HL-60/S4 (cell line): Measurements from ENCODE around the gene ZNF319.

Source experiments
- in situ Hi-C: fragments of 300-500 bp; cut with MboI; formaldehyde crosslinking; loops from 2 replicates; pipeline ENCODE4 v1.14.3; 2022; ENCODE audit warnings: low sequenced_read_pairs

The ZNF319 gene

DNA sequence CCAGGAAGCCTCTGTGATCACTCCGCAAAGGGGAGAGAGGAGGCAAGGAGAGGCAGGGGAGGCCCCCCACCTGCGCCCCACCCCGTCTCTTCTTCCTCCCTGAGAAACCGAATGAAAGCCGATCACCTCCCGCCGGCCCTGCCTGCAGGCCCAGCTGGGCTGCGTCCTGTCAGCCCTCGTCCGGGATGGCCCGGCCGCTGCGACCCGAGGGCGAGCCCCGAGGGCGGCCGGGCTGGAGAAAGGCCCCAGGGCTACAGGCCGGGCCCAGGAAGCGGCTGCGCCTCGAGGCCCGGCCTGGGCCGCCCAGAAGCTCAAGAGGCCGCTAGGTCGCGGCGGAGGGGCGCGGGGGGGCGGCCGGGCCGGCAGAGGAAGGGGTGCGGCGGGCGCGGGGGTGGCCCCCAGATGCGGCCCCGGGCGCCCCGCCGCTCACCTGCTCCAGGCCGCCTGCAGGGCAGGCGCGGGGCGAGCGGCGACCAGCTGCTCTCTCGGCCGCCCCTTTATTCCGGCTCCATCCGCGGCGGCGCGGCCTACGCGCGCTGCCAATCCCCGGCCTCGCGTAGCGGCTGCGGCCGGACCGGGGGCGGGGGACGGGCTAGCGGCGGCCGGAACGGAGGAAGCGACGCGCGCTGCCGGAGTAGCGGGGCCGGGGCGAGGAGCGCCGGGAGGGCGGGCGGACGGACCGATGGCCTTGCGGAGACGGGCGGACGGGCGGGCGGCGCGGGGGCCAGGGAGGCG, at the start of gene ZNF319:
Gene ZNF319, minus strand, starts transcription at position 702 of the 735 bp plus-strand sequence. CDS start 2,407 bp downstream, outside the sequence.
- in situ Hi-C loops = loop anchor here (10.0 to 25.0 kb wide), 2 partner anchors 105 to 238 kb away; no protein-coding TSS in a partner anchor

DNA sequence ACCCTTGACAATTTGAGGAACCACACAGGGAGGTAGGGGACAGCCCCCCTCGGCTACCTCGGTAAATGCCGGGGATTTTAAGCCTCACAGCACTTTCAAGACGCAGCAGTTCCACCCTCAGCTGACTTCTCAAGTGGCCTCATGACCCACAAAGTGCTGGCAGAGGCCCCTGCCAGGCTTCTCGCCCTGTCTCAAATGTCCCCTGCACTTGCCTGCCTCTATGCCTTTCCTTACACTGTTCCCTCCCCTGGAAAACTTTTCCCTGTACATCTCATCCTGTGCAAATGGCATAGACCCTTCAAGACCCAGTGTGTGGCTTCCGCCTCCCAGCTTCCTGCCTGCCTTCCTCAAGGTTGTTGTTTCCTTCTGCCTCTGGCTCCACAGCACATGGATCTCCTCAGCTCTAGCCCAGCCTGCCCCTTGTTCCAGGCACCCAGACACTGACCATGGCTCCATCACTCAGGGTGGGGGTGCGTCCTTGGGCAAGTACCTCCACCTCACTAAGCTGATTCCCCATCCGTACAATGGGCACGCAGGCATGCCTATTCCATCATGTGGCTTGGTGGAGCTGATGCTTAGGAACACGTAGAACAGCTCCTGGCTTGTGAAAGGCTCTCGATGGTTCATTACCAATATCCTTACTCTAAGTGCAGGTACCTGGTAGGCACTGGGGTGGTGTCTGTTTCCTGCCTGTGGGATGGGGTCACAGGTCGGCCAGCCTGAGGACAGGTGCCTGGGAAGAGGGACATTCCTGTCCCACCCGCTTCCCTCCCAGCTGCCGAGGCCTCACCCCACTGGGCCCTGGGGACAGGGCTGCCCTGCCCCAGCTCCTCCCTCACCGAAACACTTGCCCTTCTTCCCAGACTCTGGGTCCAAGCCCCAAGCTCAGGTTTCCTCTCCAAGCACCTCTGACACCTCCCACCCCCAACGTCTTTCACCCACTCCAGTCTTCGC, 49.0 kb upstream of the ZNF319 start:
- in situ Hi-C loops = loop anchor here (10.0 kb wide), 1 partner anchor 375 kb away; no protein-coding TSS in a partner anchor

DNA sequence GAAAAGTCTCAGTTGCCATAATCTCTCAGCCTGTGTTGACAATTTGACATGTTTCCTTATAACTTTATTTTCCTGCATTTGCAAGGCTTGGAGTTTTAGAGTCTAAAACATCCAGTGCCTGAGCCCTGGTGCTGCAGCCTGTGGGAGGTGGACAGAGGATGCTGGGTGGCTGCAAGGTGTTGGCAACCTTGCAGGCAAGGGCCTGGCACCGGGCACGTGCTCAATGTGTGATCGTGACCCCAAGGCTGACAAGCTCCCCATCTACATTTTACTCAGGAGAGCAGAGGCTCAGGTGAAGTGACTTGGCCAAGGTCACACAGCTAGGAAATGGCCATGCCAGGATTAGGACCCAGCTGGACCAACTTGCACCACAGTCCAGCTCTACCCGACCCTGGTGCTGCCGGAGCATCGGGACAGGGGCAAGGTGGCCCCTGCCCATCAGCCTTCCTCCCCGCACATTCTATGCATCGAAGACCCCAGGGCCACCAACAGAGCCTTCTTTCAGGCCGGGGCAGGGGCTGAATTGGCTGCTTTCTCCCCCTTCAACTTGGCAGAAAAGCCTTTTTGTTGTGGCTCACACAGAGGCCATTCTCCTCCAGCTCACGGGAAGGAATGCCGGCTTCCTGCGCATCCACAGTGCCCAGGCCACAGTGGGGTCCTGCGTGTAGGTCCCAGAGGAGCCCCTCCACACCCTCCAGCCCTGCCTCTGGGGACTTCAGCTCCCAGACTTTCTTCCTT, 48.2 kb upstream of the ZNF319 start:
- in situ Hi-C loops = no loop called here

DNA sequence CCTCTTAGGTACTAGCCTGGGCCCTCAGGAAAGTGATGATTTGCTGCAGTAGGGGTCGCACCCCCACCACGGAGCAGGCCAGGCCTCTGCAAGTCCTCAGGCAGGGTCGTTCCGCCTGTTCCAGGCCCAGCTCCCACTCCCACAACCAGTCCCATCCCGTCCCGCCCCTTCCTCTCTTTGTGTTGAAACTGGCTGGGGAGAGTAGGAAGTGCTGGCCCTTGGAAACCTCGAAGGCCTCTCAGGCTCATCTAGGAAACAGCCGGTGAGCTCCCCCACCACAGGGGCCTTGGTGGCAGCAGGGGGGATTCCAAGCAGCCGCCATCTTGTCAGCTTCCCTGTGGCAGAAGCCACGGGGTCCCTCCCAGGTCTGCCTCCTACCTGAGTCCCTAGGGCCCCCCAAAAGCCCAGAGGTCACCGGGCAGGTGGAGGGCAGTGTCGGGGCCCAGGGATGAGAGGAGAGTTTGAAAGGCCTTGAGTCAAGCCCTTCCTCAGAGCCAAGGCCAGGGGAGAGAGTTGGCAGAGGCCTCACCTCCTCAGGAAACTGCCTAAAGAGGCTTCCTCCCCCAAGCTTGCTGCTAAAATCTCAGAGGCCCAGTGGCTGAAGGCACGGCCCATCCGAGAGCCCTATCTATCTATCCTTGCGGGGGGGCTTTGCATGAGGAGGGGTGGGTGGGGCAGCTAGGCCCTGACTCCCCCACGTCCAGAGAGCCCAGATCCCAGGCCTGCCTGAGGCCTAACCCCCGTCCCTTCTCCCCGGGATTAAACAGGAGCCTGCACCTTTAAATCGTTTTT, 47.3 kb upstream of the ZNF319 start:
- in situ Hi-C loops = no loop called here

DNA sequence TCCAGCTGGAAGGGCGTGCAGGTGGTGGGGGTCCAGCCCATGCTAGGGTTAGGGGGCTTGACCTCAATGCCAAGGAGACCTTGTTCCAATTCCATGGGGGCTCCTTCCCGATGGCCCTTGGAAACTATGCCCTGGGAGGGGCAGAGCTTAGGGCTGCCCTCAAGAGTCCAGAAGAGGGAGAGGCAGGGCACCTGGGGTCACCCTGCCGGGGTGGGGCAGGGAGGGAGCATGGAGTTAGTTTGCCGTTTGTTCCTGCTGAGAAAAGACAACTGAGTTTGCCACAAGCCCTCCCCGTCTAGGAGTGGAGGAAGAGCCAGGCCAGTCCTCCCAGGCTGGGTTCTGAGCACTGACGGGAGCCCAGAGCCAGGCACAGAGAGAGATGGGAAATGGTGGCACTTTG, 46.5 kb upstream of the ZNF319 start:
- in situ Hi-C loops = no loop called here

DNA sequence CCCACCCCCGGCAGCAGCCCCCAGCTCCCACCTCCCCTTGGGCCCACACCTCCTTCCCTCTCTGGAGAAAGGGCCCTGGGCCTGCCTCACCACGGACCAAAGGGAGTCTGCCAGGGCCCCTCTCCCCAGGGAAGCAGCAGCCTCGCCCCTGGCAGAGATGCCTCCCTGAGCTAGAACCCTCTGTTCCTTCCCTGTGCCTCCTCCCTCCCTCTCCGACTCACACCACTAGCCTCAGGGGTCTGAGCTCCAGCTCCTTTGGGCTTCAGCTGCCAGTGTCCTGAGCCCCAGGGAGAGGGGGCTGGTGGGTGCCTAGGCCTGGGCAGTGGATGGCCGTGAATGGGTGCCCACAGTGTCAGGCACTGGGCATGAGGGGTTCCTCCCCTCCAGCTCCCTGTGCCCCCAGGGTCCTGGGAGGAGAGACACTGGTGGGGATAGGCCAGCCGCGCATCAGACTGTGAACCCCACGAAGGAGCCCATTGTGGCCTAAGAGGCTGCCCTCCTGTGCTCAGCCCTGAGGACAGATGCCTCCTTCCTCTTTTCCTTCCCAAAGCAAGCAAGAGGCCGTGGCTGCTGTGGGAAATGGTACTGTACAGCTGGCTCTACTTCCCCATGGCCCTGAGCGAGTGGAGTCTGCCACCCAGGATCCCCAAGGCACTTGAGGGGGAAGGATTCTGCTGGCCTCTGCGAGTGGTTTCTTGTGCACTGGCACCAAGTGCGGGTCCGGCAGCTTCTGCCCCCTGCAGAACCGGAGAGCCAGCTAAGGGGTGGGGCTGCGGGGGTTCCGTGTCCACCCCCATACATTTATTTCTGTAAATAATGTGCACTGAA, 45.8 kb upstream of the ZNF319 start:
- in situ Hi-C loops = no loop called here

DNA sequence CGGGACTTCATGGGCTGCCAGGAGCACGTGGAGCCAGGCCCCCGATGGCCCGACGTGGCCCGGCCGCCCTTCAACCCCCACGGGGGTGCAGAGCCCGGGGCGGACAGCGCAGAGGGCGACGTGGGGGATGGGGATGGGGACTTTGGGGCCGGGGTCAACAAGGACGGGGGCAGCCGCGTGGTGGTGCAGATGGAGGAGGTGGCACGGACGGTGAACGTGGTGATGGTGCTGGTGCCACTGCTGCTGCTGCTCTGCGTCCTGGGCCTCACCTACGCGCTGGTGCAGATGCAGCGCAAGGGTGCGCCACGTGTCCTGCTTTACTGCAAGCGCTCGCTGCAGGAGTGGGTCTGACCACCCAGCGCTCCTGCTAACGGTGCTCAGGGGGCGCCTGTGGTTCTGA, 44.6 kb upstream of the ZNF319 start:
- in situ Hi-C loops = no loop called here

DNA sequence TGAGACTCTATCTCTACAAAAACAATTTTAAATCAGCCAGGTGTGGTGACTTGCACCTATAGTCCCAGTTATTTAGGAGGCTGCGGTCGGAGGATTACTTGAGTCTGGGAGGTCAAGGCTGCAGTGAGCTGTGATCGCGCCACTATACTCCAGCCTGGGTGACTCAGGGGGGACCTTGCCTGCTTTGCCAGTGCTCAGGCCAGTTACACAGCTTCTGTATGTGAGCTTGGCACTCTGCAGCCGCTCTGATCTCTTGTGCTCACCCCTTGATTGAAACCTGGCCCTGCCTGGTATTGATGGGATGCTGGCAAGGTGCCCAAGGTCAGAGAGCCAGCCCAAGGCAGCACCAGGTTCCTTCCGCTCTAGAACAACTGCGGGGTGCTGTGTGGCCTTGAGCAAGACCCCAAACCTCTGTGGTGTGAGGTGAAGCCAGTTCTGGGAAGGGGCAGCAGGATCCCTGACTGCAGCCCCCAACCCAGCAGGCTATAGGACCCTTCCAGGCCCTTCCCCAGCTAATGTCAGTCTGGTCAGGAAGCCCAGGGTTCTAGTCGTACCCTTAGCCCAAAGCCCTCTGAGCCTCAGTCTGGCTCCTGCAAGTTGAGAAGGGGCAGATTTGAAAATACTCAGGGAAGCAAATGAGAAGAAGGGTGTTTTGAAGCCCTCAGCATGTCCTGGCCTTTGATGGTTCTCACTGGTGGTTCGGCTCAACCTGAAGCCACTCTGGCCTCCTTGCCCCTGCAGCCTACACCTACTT, 44.0 kb upstream of the ZNF319 start:
- in situ Hi-C loops = no loop called here

DNA sequence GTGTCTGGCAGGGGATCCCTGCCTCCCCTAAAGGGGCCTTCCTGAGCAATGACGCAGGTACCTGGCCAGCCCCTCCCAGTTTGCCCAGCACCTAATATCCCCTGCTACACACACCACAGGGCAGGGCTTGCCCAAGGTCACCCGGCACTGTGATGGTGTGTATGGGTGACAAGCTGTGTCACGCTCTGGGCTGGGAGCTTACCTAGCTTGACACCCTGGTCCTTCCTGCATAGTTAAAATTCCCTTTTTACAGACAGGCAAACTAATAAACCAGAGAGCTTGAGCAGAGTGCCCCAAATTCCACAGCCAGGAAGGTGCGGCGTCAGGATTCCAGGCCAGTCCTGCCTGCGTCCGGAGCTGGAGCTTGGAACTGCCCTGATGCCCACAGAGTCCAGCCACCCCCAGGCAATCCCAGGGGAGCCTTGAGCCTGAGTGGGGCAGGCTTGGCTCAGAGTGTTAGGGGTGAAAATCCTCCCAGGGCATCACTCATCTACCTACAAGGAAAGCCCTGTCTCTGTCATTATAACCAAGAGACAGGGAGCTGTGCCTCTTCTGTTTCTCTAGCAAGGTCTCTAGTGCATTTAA, 43.2 kb upstream of the ZNF319 start:
- in situ Hi-C loops = no loop called here

DNA sequence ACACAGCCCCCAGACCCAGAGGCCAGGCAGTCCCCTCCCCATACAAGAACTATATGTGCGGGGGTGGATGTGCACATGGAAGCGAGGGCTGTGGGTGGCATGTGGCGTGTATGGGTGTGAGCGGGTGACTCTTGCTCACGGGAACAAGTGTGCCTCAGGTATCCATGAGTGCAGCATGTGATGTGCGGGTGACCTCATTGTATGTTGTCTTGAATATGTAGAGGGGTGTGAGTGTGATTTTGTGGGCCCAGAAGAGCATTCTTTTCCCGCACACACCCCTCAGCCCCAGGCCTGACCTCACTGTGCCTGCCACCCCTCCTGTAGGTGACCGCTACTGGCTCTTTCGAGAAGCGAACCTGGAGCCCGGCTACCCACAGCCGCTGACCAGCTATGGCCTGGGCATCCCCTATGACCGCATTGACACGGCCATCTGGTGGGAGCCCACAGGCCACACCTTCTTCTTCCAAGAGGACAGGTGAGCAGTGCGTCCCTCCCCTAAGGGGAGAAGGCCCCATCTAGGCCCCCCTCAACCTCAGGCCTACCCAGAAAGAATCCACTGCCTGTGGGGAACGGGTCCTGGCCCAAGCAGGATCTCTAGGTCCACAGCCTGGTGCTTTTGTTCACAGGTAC, 42.5 kb upstream of the ZNF319 start:
- in situ Hi-C loops = no loop called here

DNA sequence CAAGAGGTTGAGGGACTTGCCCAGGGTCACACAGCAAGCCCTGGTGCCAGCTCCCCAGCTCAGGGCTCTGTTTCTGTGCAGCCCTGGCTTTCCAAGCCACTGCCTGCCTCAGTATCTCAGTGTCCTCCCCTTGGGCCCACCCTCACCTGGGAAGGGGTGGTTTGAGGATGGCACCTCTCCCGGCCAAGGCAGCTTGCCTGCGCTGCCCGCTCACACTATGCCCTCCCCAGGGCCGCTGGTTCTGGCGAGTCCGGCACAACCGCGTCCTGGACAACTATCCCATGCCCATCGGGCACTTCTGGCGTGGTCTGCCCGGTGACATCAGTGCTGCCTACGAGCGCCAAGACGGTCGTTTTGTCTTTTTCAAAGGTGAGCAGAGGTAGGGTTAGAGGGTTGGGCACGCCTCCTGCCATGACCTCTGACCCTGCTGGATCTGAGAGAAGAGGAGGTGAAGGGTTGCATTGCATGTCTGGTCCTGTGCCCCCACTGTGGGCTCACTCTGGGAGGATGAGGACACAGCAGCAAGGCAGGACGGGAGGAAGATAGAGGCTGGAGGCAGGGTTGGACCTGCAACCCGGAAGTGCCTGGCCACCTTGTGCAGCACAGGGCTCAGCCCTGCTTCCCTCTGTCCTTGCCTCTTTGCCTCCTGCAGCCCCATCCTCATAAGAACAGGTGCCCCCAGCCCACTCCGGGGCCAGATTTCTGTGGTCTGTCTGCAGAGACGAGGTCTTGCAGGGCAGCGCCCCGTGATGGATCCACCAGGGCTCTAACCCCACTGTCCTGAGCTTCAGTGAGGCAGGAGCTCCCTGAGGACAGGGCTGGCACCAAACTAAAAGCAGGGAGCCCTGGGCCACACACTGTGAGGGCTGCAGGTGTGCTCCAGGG, 41.8 kb upstream of the ZNF319 start:
- in situ Hi-C loops = no loop called here

DNA sequence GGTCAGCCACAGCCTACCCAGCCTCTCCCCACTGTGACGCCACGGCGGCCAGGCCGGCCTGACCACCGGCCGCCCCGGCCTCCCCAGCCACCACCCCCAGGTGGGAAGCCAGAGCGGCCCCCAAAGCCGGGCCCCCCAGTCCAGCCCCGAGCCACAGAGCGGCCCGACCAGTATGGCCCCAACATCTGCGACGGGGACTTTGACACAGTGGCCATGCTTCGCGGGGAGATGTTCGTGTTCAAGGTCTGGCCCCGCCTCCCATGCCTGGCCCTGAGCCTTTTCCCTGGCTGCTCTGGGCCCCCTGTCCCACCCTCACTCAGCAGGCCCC, 41.1 kb upstream of the ZNF319 start:
- in situ Hi-C loops = no loop called here

DNA sequence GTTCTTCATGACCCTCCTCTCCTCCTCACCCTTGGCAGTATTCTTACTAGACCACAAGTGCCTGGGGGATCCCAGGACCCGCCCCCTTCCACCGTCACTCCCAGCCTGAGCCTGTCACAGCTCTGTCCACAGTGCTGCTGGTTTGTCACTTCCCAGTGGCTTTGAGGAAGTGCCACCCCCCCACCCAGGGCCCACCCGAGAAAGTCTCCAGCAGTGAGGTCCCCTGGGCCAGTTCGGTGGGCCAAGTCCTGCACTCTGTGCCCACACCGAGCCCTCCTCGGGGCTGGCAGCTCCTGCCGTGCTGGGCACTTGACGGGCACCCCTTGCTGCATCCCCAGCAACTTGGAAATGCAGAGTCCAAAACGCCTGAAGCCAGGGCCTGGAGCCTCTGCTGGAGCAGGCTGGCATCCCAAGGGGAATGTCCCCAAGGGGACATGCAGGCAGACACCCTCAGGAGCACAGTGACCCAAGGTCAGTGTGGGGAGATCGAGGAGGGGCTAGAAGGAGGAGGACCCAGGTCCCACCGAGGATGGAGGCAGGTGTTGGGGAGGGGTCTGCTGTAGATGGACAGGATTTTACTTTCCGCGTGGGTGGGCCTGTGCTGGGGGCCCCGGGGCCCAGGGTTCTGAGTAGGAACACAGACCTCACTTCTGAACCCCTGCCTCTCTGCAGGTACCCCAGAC, 40.6 kb upstream of the ZNF319 start:
- in situ Hi-C loops = no loop called here

DNA sequence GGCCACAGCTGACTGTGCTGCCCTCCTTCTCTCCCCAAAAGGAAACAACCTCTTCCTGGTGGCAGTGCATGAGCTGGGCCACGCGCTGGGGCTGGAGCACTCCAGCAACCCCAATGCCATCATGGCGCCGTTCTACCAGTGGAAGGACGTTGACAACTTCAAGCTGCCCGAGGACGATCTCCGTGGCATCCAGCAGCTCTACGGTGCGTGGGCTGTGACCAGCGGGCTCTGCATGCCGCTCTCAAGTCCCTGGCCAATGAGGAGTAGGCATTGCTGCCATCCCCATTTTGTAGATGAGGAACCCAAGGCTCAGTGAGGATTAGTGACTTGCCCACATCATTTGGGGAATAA, 40.0 kb upstream of the ZNF319 start:
- in situ Hi-C loops = no loop called here

DNA sequence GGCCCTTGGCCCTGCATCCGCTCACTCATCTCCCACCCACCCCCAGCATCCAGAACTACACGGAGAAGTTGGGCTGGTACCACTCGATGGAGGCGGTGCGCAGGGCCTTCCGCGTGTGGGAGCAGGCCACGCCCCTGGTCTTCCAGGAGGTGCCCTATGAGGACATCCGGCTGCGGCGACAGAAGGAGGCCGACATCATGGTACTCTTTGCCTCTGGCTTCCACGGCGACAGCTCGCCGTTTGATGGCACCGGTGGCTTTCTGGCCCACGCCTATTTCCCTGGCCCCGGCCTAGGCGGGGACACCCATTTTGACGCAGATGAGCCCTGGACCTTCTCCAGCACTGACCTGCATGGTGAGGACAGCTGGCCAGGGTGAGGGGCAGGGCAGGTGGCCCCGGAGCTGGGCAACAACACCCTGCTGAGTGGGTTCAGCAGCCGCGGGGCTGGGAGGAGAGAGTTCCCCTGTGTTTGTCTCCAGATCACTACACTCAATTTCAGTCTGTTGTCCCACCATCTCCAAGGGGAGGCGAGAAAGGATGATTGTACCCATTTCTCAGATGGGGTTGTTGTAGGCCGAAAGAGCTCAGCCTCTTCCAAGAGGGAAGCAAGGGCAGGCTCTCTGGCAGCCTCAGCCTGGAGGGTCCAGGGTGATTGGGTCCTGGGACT, 39.5 kb upstream of the ZNF319 start:
- in situ Hi-C loops = no loop called here

DNA sequence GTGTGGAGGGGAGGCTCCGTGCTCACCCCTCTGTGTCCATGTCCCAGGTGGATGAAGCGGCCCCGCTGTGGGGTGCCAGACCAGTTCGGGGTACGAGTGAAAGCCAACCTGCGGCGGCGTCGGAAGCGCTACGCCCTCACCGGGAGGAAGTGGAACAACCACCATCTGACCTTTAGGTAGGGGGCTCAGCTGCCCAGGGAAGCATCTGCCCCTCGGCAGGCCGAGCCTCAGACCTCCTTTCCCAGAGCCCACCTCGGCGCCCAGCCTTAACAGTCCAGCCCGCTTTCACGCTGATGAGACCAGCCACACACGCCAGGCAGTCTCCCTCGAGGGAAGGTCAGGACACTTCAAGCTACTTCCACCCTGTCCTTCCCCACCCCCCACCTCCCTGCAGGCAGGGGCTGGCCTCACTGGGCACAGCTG, 37.8 kb upstream of the ZNF319 start:
- in situ Hi-C loops = no loop called here
